Measurements from ENCODE around the gene DBP.

GRCh38 chr19:48676487-48676886, 39.3 kb upstream of the DBP start:
- no peak for TF ChIP-seq ATF2 (tag by site-specific recombination; IDR thresholded peaks at IDR 0.05; ENCODE audit: low read depth)
- no peak for TF ChIP-seq ZBTB1 (tag by site-specific recombination; IDR thresholded peaks at IDR 0.05)
- no peak for TF ChIP-seq PATZ1 (tag by site-specific recombination; IDR thresholded peaks at IDR 0.05)
- TF ChIP-seq KLF1 (tag by site-specific recombination; IDR thresholded peaks at IDR 0.05), result no peak
- no peak for TF ChIP-seq CTCF (tag by site-specific recombination; IDR thresholded peaks at IDR 0.05)
- TF ChIP-seq ZNF600 (tag by site-specific recombination; IDR thresholded peaks at IDR 0.05), result no peak
- no peak for TF ChIP-seq ZSCAN5A (tag by site-specific recombination; IDR thresholded peaks at IDR 0.05)
- TF ChIP-seq ZNF280D (tag by site-specific recombination; IDR thresholded peaks at IDR 0.05), result no peak
